Measurements from ENCODE around the gene ZSWIM6. TPM values are rescaled to one million over a fixed set of nuclear protein-coding genes. Genes with fewer than 3 reads are reported as not detected.

ZSWIM6 gene
- total and polyA plus RNA-seq, 4 experiments from 2014 or later: 0.23 to 11.3 (median 5.5) TPM

DNA sequence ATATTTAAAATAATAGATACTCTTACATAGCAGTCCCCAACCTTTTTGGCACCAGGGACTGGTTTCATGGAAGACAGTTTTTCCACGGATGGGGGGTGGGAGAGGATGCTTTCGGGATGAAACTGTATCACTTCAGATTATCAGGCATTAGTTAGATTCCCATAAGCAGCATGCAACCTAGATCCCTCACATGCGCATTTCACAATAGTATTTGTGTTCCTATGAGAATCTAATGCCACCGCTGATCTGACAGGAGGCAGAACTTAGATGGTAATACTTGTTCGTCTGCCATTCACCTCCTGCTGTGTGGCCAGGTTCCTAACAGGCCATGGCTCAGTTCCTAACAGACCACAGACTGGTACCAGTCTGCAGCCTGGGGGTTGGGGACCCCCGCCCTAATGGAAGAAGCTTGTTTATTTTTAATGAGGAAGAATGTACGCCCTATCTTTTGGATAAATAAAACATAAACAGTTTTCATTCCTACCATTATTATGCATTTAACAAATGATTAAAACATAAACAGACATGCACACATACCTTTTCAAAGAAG lies 187.7 kb downstream of the ZSWIM6 start:
- ChIA-PET POLR2A (ENCODE audit: partially characterized antibody) (no interaction called here), CTCF (ENCODE audit: partially characterized antibody) (no interaction called here)
- no peaks in the 10 kb centered on the region for H3K36me3 ChIP-seq (ENCODE audit: insufficient read depth, low read length)
- H3K4me1 Mint-ChIP-seq: peaks cover 0 to 12% (median 3%) of the 10 kb centered on the region in 4 donors
- no peaks in the 10 kb centered on the region for H3K4me1 ChIP-seq (ENCODE audit: insufficient read depth, low read length)
- H3K27ac ChIP-seq (ENCODE audit: low read depth, low read length): no peak overlapping the region
- DNase-seq: no peak
- H3K27me3 Mint-ChIP-seq: no peaks in the 10 kb centered on the region
- no peaks in the 10 kb centered on the region for H3K9me3 ChIP-seq (ENCODE audit: control insufficient read depth in 1 of 2, low read length in 2 of 2)
- peaks cover 0 to 17% (median 8%) of the 10 kb centered on the region in 8 donors for H3K9me3 Mint-ChIP-seq
- no peak overlapping the region for H3K27ac Mint-ChIP-seq
- no peak overlapping the region for H3K4me3 ChIP-seq (ENCODE audit: low read length in 2 of 2)
- H3K27me3 ChIP-seq (ENCODE audit: insufficient read depth, low read length): no peaks in the 10 kb centered on the region
- intact Hi-C loops (cut with micrococcal nuclease): no loop called here
- peaks cover 28 to 32% of the 10 kb centered on the region in 2 donors for H3K36me3 Mint-ChIP-seq
- H3K4me3 Mint-ChIP-seq: no peak overlapping the region

DNA sequence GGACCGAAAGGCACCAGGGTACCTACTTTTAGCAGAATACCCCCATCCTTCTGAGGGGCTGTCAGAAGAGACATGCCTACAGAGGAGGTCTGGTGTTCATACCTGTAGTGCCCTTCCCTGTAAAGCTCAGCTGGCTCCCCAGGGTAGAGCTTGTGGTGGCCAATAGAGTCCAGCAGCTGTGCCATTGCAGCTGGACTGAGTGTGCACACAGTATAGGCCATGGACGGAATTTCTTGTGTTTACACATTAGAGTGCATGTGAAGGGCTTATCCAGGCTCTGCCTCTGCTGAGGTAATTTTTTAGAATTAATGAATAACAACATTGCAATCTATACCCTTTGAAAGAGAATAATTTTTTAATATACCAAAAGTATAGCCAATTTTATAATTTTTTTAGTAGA lies 191.0 kb downstream of the ZSWIM6 start:
- H3K9me3 ChIP-seq (ENCODE audit: control insufficient read depth in 1 of 2, low read length in 2 of 2): no peaks in the 10 kb centered on the region
- POLR2A ChIA-PET (ENCODE audit: partially characterized antibody): no interaction called here
- no peak overlapping the region for H3K27ac Mint-ChIP-seq
- H3K27me3 Mint-ChIP-seq: no peaks in the 10 kb centered on the region
- CTCF ChIA-PET (ENCODE audit: partially characterized antibody): no interaction called here
- H3K36me3 Mint-ChIP-seq: peaks cover 34 to 47% of the 10 kb centered on the region in 2 donors
- H3K27me3 ChIP-seq (ENCODE audit: insufficient read depth, low read length): no peaks in the 10 kb centered on the region
- H3K4me1 ChIP-seq (ENCODE audit: insufficient read depth, low read length): no peaks in the 10 kb centered on the region
- DNase-seq: no peak
- H3K9me3 Mint-ChIP-seq: peaks cover 0 to 1% (median 0%) of the 10 kb centered on the region in 8 donors
- intact Hi-C loops (cut with micrococcal nuclease): no loop called here
- H3K4me3 ChIP-seq (ENCODE audit: low read length in 2 of 2): no peak overlapping the region
- no peaks in the 10 kb centered on the region for H3K36me3 ChIP-seq (ENCODE audit: insufficient read depth, low read length)
- peaks cover 0 to 7% (median under 1%) of the 10 kb centered on the region in 4 donors for H3K4me1 Mint-ChIP-seq
- no peak overlapping the region for H3K27ac ChIP-seq (ENCODE audit: low read depth, low read length)
- H3K4me3 Mint-ChIP-seq: no peak overlapping the region

DNA sequence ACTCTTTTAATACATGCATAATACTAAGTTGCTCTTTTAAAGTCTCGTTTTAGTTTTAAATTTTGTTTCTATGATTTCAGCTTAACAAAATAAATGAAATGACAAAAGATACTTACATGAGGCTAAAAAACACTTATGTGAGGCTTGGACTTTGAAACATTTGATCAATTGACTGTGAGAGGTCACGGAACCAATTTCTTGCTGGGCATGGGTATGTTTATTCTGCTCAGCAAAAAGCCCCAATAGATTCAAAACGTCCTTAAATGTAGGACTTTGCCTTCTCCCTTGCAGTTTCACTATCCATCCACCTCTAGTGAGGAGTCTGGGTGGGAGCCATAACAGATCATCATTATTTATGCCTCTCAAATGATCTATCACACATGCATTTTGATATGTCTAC lies 191.9 kb downstream of the ZSWIM6 start:
- Histone ChIP-seq H3K36me3 (ENCODE audit: insufficient read depth, low read length) (no peaks in the 10 kb centered on the region), H3K4me3 (ENCODE audit: low read length in 2 of 2) (no peak overlapping the region), H3K27ac (ENCODE audit: low read depth, low read length) (no peak overlapping the region), H3K4me1 (ENCODE audit: insufficient read depth, low read length) (no peaks in the 10 kb centered on the region), H3K9me3 (ENCODE audit: control insufficient read depth in 1 of 2, low read length in 2 of 2) (no peaks in the 10 kb centered on the region), H3K27me3 (ENCODE audit: insufficient read depth, low read length) (no peaks in the 10 kb centered on the region)
- no peak overlapping the region for H3K27ac Mint-ChIP-seq
- peaks cover 37 to 53% of the 10 kb centered on the region in 2 donors for H3K36me3 Mint-ChIP-seq
- H3K4me1 Mint-ChIP-seq: peaks cover 0 to 6% (median under 1%) of the 10 kb centered on the region in 4 donors
- ChIA-PET POLR2A (ENCODE audit: partially characterized antibody) (no interaction called here), CTCF (ENCODE audit: partially characterized antibody) (no interaction called here)
- no peak overlapping the region for H3K4me3 Mint-ChIP-seq
- no peaks in the 10 kb centered on the region for H3K27me3 Mint-ChIP-seq
- no peak for DNase-seq
- intact Hi-C loops (cut with micrococcal nuclease): no loop called here
- no peaks in the 10 kb centered on the region for H3K9me3 Mint-ChIP-seq

DNA sequence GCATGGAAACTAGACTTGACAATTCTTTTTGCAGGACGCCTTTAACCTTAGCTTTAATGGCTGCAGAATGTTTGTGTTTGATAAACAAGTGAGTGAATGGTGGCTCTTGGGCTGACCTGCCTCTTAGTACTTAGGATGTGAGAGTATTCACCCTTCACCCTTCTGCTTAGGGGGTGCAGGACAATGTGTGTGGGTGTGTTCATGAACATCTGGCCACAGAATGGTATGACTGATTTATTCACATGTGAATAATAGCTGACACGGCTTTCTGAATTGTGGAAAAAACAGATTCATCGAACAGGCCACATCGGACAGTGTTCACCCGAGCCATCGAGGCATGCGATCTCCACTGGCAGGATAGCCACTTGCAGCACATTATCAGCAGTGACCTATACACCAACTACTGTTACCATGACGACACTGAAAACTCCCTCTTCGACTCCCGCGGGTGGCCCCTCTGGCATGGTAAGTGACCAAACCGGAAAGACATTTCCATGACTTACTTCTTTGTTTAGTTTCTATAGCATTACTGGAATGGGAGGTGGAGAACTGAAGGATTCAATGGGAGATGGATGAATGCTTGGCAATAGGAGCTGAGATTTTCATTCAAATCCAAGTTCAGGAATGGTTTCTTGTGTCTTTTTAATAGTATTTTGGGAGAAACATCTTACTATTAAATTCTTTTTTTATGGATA lies 193.6 kb downstream of the ZSWIM6 start:
- Histone ChIP-seq H3K27ac (ENCODE audit: low read depth, low read length) (no peak overlapping the region), H3K9me3 (ENCODE audit: control insufficient read depth in 1 of 2, low read length in 2 of 2) (no peaks in the 10 kb centered on the region), H3K4me3 (ENCODE audit: low read length in 2 of 2) (no peak overlapping the region), H3K4me1 (ENCODE audit: insufficient read depth, low read length) (no peaks in the 10 kb centered on the region), H3K36me3 (ENCODE audit: insufficient read depth, low read length) (no peaks in the 10 kb centered on the region), H3K27me3 (ENCODE audit: insufficient read depth, low read length) (no peaks in the 10 kb centered on the region)
- Mint-ChIP-seq H3K27me3 (no peaks in the 10 kb centered on the region), H3K36me3 (peaks cover 53 to 61% of the 10 kb centered on the region in 2 donors), H3K4me3 (no peak overlapping the region), H3K9me3 (peaks cover 0 to 2% (median 0%) of the 10 kb centered on the region in 8 donors), H3K27ac (no peak overlapping the region), H3K4me1 (no peaks in the 10 kb centered on the region)
- CTCF ChIA-PET (ENCODE audit: partially characterized antibody): no interaction called here
- POLR2A ChIA-PET (ENCODE audit: partially characterized antibody): no interaction called here
- DNase-seq: no peak
- intact Hi-C loops (cut with micrococcal nuclease): no loop called here

DNA sequence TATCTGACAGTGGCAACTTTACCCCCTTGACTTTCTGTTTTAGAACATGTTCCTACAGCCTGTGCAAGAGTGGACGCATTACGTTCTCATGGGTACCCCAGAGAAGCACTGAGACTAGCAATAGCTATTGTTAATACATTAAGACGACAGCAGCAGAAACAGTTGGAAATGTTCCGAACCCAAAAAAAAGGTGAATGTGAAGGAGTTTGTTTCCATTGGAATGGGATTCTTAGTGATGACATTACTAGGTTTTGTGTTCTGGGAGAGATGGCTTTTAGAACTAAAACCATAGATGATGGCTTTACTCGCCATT lies 194.1 kb downstream of the ZSWIM6 start:
- no peak overlapping the region for H3K27ac Mint-ChIP-seq
- H3K36me3 Mint-ChIP-seq: peaks cover 57 to 66% of the 10 kb centered on the region in 2 donors
- intact Hi-C loops (cut with micrococcal nuclease): no loop called here
- no peaks in the 10 kb centered on the region for H3K4me1 Mint-ChIP-seq
- H3K27me3 Mint-ChIP-seq: no peaks in the 10 kb centered on the region
- H3K4me3 ChIP-seq (ENCODE audit: low read length in 2 of 2): no peak overlapping the region
- H3K36me3 ChIP-seq (ENCODE audit: insufficient read depth, low read length): no peaks in the 10 kb centered on the region
- ChIA-PET CTCF (ENCODE audit: partially characterized antibody) (no interaction called here), POLR2A (ENCODE audit: partially characterized antibody) (no interaction called here)
- no peak for DNase-seq
- peaks cover 0 to 2% (median 0%) of the 10 kb centered on the region in 8 donors for H3K9me3 Mint-ChIP-seq
- H3K9me3 ChIP-seq (ENCODE audit: control insufficient read depth in 1 of 2, low read length in 2 of 2): no peaks in the 10 kb centered on the region
- H3K27me3 ChIP-seq (ENCODE audit: insufficient read depth, low read length): no peaks in the 10 kb centered on the region
- no peak overlapping the region for H3K4me3 Mint-ChIP-seq
- H3K27ac ChIP-seq (ENCODE audit: low read depth, low read length): no peak overlapping the region
- no peaks in the 10 kb centered on the region for H3K4me1 ChIP-seq (ENCODE audit: insufficient read depth, low read length)

DNA sequence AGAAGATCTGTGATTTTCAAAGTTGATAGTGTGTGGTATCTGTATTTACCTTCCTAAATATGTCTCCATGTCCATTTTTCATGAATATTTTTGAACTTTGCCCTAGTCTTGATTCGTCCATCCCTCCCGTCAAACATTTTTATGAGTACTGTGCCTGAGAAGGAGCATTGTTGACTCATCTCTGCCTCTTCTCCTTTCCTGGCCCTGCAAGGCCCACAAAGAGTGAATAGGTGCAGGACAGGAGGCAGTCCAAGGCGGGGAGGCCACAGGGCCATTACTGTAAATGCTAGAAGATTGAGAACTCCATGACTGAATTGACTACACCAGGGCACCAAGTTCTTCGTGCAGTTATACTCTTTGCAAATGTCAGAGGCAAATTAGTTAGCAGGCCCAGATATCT lies 200.9 kb downstream of the ZSWIM6 start:
- H3K9me3 ChIP-seq (ENCODE audit: control insufficient read depth in 1 of 2, low read length in 2 of 2): no peaks in the 10 kb centered on the region
- Mint-ChIP-seq H3K27ac (no peak overlapping the region), H3K4me3 (no peak overlapping the region), H3K9me3 (peaks cover 0 to 12% (median 8%) of the 10 kb centered on the region in 8 donors), H3K4me1 (peaks cover 3 to 9% (median 5%) of the 10 kb centered on the region in 4 donors), H3K36me3 (peaks cover 69% of the 10 kb centered on the region in 2 donors), H3K27me3 (no peaks in the 10 kb centered on the region)
- no peaks in the 10 kb centered on the region for H3K36me3 ChIP-seq (ENCODE audit: insufficient read depth, low read length)
- ChIA-PET CTCF (ENCODE audit: partially characterized antibody) (no interaction called here), POLR2A (ENCODE audit: partially characterized antibody) (no interaction called here)
- no peak for DNase-seq
- H3K27ac ChIP-seq (ENCODE audit: low read depth, low read length): no peak overlapping the region
- H3K27me3 ChIP-seq (ENCODE audit: insufficient read depth, low read length): no peaks in the 10 kb centered on the region
- peaks cover 12% of the 10 kb centered on the region for H3K4me1 ChIP-seq (ENCODE audit: insufficient read depth, low read length)
- intact Hi-C loops (cut with micrococcal nuclease): no loop called here
- no peak overlapping the region for H3K4me3 ChIP-seq (ENCODE audit: low read length in 2 of 2)

DNA sequence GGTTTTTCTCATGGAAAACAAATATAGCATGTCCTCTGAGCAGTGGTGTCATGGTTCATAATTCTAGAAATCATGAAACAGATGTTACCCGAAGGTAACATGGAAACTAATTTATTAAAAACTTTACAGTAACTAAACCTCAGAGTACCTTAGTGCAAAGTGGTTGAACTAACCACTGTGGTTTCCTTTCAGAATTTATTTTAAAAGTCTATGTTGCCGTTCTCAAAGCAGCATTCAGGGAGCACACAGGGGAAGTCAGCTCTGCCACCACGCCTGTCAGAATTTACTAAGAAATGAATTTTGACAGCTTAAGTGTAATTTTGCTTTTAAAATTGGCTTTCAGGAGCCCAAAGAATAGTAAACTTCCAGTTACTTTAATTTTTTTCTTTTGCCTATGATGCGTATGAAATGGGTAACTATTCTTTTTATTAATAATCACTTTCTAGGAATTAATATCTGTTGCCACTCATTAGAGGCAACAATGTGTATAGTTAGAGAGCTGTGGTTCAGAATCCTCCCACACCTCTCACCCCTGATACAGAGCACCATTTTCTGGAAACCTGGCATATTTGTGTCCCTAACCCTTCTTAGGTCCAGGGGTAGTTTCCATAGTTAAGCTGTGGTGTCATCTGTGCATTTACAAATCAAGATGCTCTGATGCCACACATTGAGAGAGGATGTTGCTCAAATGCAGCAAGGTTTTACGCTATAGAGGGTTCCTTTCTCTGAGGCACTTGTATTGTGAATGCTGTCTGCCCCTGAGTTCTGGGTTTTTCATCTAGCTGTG lies 202.6 kb downstream of the ZSWIM6 start:
- peaks cover 75 to 78% of the 10 kb centered on the region in 2 donors for H3K36me3 Mint-ChIP-seq
- peaks cover 12% of the 10 kb centered on the region for H3K4me1 ChIP-seq (ENCODE audit: insufficient read depth, low read length)
- H3K9me3 ChIP-seq (ENCODE audit: control insufficient read depth in 1 of 2, low read length in 2 of 2): no peaks in the 10 kb centered on the region
- peaks cover 3 to 9% (median 5%) of the 10 kb centered on the region in 4 donors for H3K4me1 Mint-ChIP-seq
- H3K4me3 Mint-ChIP-seq: peak overlapping the region in 3 of 8 donors; percentile 8 to 35 (median 22)
- no peaks in the 10 kb centered on the region for H3K27me3 ChIP-seq (ENCODE audit: insufficient read depth, low read length)
- no peaks in the 10 kb centered on the region for H3K36me3 ChIP-seq (ENCODE audit: insufficient read depth, low read length)
- H3K27ac ChIP-seq (ENCODE audit: low read depth, low read length): no peak overlapping the region
- POLR2A ChIA-PET (ENCODE audit: partially characterized antibody): no interaction called here
- peak in 3 of 5 donors; percentile 0 to 2 (median 1) for DNase-seq
- CTCF ChIA-PET (ENCODE audit: partially characterized antibody): no interaction called here
- no peaks in the 10 kb centered on the region for H3K27me3 Mint-ChIP-seq
- peak overlapping the region in 3 of 7 donors; percentile 9 to 57 (median 27) for H3K27ac Mint-ChIP-seq
- H3K4me3 ChIP-seq (ENCODE audit: low read length in 2 of 2): no peak overlapping the region
- peaks cover 0 to 12% (median 8%) of the 10 kb centered on the region in 8 donors for H3K9me3 Mint-ChIP-seq
- intact Hi-C loops (cut with micrococcal nuclease): no loop called here

All from CD4-positive, alpha-beta memory T cell (primary cell).